HepG2 (cell line): ENCODE data around the gene CRKL. TPM values are rescaled to one million over a fixed set of nuclear protein-coding genes. Genes with fewer than 3 reads are reported as not detected.

Experiments used
- BHLHE40 ChIP-seq: IDR thresholded peaks from 2 replicates; pipeline ENCODE4 v1.6.1; 2011; ENCODE audit warnings: low read length, improper control_type of control experiment
- CAMTA2 ChIP-seq: sonication (generic); formaldehyde crosslinking; IDR thresholded peaks from 2 replicates; pipeline ENCODE4 v1.4.0; 2020; ENCODE audit warnings: mild to moderate bottlenecking, missing genetic modification reagents, borderline replicate concordance
- FOXA1 ChIP-seq, 2 experiments: fragments of 450-650 bp in 1 of 2; sonication (generic) in 1 of 2; formaldehyde crosslinking in 1 of 2; IDR thresholded peaks; 2 replicates each; pipeline versions ENCODE4 v1.4.0 to v1.6.1; 2016 to 2020; ENCODE audit warnings: missing genetic modification reagents in 1 of 2
- FOXJ3 ChIP-seq: sonication (generic); formaldehyde crosslinking; IDR thresholded peaks from 2 replicates; pipeline ENCODE4 v1.4.0; 2020; ENCODE audit warnings: missing genetic modification reagents, mild to moderate bottlenecking, borderline replicate concordance
- GATAD2A ChIP-seq: IDR thresholded peaks from 2 replicates; pipeline ENCODE4 v1.6.1; 2016
- MYC ChIP-seq: sonication (generic); formaldehyde crosslinking; IDR thresholded peaks from 2 replicates; pipeline ENCODE4 v1.9.0; 2021; ENCODE audit warnings: missing genetic modification reagents, borderline replicate concordance
- NFYC ChIP-seq: IDR thresholded peaks from 2 replicates; pipeline ENCODE4 v1.6.1; 2016; ENCODE audit warnings: missing genetic modification reagents, missing compliant biosample characterization
- PLRG1 ChIP-seq: fragments of 450-650 bp; conservative IDR thresholded peaks from 2 replicates; pipeline ENCODE4 v1.6.1; 2016
- POLR2A ChIP-seq, 2 experiments: IDR thresholded peaks; 2 replicates each; pipeline ENCODE4 v1.6.1; 2011; ENCODE audit warnings: low read depth in 2 of 2, low read length in 2 of 2, mild to moderate bottlenecking in 1 of 2, moderate library complexity in 1 of 2; ENCODE audit not compliant: insufficient read depth in 1 of 2
- PRMT3 ChIP-seq: sonication (generic); formaldehyde crosslinking; IDR thresholded peaks from 2 replicates; pipeline ENCODE4 v1.8.1; 2022; ENCODE audit warnings: low read depth, mild to moderate bottlenecking, moderate library complexity, missing genetic modification reagents, borderline replicate concordance
- REL ChIP-seq: sonication (generic); formaldehyde crosslinking; conservative IDR thresholded peaks from 2 replicates; pipeline ENCODE4 v1.8.0; 2022; ENCODE audit warnings: mild to moderate bottlenecking, missing genetic modification reagents, moderate library complexity
- SP5 ChIP-seq: IDR thresholded peaks from 2 replicates; pipeline ENCODE4 v1.6.1; 2016; ENCODE audit warnings: low read depth, borderline replicate concordance
- SRSF4 ChIP-seq: fragments of 200-400 bp; formaldehyde crosslinking; IDR thresholded peaks from one replicate; pipeline ENCODE4 v1.6.1; 2018; ENCODE audit warnings: mild to moderate bottlenecking, low read depth, low read length, moderate library complexity; ENCODE audit not compliant: poor library complexity, severe bottlenecking
- TEAD2 ChIP-seq: sonication (generic); formaldehyde crosslinking; IDR thresholded peaks from 2 replicates; pipeline ENCODE4 v1.9.0; 2021; ENCODE audit warnings: missing genetic modification reagents
- TSC22D2 ChIP-seq: sonication (generic); formaldehyde crosslinking; IDR thresholded peaks from 2 replicates; pipeline ENCODE4 v1.5.1; 2020; ENCODE audit warnings: missing genetic modification reagents, mild to moderate bottlenecking, borderline replicate concordance
- WIZ ChIP-seq: sonication (generic); formaldehyde crosslinking; IDR thresholded peaks from 2 replicates; pipeline ENCODE4 v1.5.1; 2020; ENCODE audit warnings: mild to moderate bottlenecking, missing genetic modification reagents
- ZBTB20 ChIP-seq: sonication (generic); formaldehyde crosslinking; IDR thresholded peaks from 2 replicates; pipeline ENCODE4 v1.8.1; 2023; ENCODE audit warnings: missing genetic modification reagents, low read depth, mild to moderate bottlenecking, borderline replicate concordance
- ZBTB3 ChIP-seq: sonication (generic); formaldehyde crosslinking; IDR thresholded peaks from 2 replicates; pipeline ENCODE4 v1.4.0; 2020; ENCODE audit warnings: low read depth, mild to moderate bottlenecking, moderate library complexity, missing genetic modification reagents, borderline replicate concordance
- ZBTB42 ChIP-seq: sonication (generic); formaldehyde crosslinking; IDR thresholded peaks from 2 replicates; pipeline ENCODE4 v1.5.0; 2020; ENCODE audit warnings: mild to moderate bottlenecking, missing genetic modification reagents
- ZIK1 ChIP-seq: sonication (generic); formaldehyde crosslinking; IDR thresholded peaks from 2 replicates; pipeline ENCODE4 v1.5.0; 2020; ENCODE audit warnings: mild to moderate bottlenecking, low read depth, missing genetic modification reagents, borderline replicate concordance
- ZKSCAN1 ChIP-seq: fragments of 150-350 bp; IDR thresholded peaks from 2 replicates; pipeline ENCODE4 v1.6.1; 2014; ENCODE audit warnings: low read length
- ZNF136 ChIP-seq: sonication (generic); formaldehyde crosslinking; IDR thresholded peaks from 2 replicates; pipeline ENCODE4 v1.8.1; 2022; ENCODE audit warnings: low read depth, mild to moderate bottlenecking, moderate library complexity, missing genetic modification reagents
- ZNF251 ChIP-seq: sonication (generic); formaldehyde crosslinking; IDR thresholded peaks from 2 replicates; pipeline ENCODE4 v1.9.0; 2021; ENCODE audit warnings: mild to moderate bottlenecking, missing genetic modification reagents
- ZNF431 ChIP-seq: sonication (generic); formaldehyde crosslinking; IDR thresholded peaks from 2 replicates; pipeline ENCODE4 v1.9.0; 2022; ENCODE audit warnings: missing genetic modification reagents, low read depth, mild to moderate bottlenecking, borderline replicate concordance
- ZNF549 ChIP-seq: sonication (generic); formaldehyde crosslinking; IDR thresholded peaks from 2 replicates; pipeline ENCODE4 v1.5.0; 2020; ENCODE audit warnings: missing genetic modification reagents
- ZNF550 ChIP-seq: sonication (generic); formaldehyde crosslinking; IDR thresholded peaks from 2 replicates; pipeline ENCODE4 v1.4.0; 2020; ENCODE audit warnings: mild to moderate bottlenecking, missing genetic modification reagents, borderline replicate concordance
- ZSCAN21 ChIP-seq: sonication (generic); formaldehyde crosslinking; IDR thresholded peaks from 2 replicates; pipeline ENCODE4 v1.8.0; 2022; ENCODE audit warnings: mild to moderate bottlenecking, missing genetic modification reagents, moderate library complexity, borderline replicate concordance
- polyA plus RNA-seq, 8 experiments: library from polyadenylated mRNA; depleted of rRNA in 3 of 8; stranded (reverse) in 7 of 8; unstranded in 1 of 8; fragments of >200 nt; fragmentation: Illumina TruSeq in 4 of 8; extraction: Trizol in 4 of 8; gene quantifications; 2 replicates each; pipeline versions ENCODE4 v1.2.1 to v1.2.3, GENCODE V29; 2011 to 2016; ENCODE audit warnings: low read depth in 4 of 8, missing spikeins in 1 of 8, mixed read lengths in 1 of 8; ENCODE audit not compliant: insufficient read depth in 1 of 8
- total RNA-seq, 5 experiments: library from RNA; depleted of rRNA; stranded (reverse); fragments of >200 nt; fragmentation: Illumina TruSeq; extraction: Trizol; gene quantifications; 2 replicates each; pipeline ENCODE4 v1.2.3, GENCODE V29; 2016; ENCODE audit warnings: low read depth in 1 of 5
- TF ChIP-seq, protein P1 (sequence below): sonication (generic); formaldehyde crosslinking; IDR thresholded peaks from 2 replicates; pipeline ENCODE4 v1.8.0; 2022; ENCODE audit warnings: mild to moderate bottlenecking, missing genetic modification reagents, borderline replicate concordance
- TF ChIP-seq, protein P2 (sequence below): sonication (generic); formaldehyde crosslinking; IDR thresholded peaks from 2 replicates; pipeline ENCODE4 v1.4.0; 2020; ENCODE audit warnings: low read depth, mild to moderate bottlenecking, missing genetic modification reagents

Gene CRKL
- total and polyA plus RNA-seq, 2 of the 13 experiments (the other 11 are each of a cell fraction or from before 2014, with no cell fraction given): 37.4 to 60.6 TPM

- TF ChIP-seq, protein P1, sequence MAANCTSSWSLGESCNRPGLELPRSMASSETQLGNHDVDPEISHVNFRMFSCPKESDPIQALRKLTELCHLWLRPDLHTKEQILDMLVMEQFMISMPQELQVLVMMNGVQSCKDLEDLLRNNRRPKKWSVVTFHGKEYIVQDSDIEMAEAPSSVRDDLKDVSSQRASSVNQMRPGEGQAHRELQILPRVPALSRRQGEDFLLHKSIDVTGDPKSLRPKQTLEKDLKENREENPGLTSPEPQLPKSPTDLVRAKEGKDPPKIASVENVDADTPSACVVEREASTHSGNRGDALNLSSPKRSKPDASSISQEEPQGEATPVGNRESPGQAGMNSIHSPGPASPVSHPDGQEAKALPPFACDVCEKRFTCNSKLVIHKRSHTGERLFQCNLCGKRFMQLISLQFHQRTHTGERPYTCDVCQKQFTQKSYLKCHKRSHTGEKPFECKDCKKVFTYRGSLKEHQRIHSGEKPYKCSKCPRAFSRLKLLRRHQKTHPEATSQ (CRISPR knock-in tag): no peak
- TF ChIP-seq ZIK1 (CRISPR knock-in tag) (peak; percentile 64; the same call in 1 of the 2 replicates), MYC (CRISPR knock-in tag) (peak; percentile 78), ZNF549 (no peak), ZNF431 (no peak), ZNF136 (CRISPR knock-in tag) (0 out of 2 replicates have a peak, but pooled peaks have one; percentile 30), ZNF550 (CRISPR knock-in tag) (no peak), SP5 (CRISPR knock-in tag) (peak; percentile 23; the same call in 1 of the 2 replicates), ZSCAN21 (no peak), NFYC (CRISPR knock-in tag) (no peak), ZBTB42 (CRISPR knock-in tag) (no peak), PLRG1 (no peak), TEAD2 (CRISPR knock-in tag) (no peak), GATAD2A (CRISPR knock-in tag) (peak; percentile 85), SRSF4 (no peak), ZNF251 (0 out of 2 replicates have a peak, but pooled peaks have one; percentile 42), BHLHE40 (no peak), CAMTA2 (CRISPR knock-in tag) (no peak), TSC22D2 (no peak), ZKSCAN1 (no peak), PRMT3 (CRISPR knock-in tag) (no peak), ZBTB3 (CRISPR knock-in tag) (no peak), ZBTB20 (CRISPR knock-in tag) (no peak), REL (CRISPR knock-in tag) (peak; percentile 42; the same call in 1 of the 2 replicates), FOXA1 (IDR thresholded peaks at IDR 0.05) (no peak), FOXA1 (CRISPR knock-in tag; IDR thresholded peaks at IDR 0.05) (no peak), POLR2A (IDR thresholded peaks at IDR 0.05; ENCODE audit: insufficient read depth in 1 of 2, low read depth in 2 of 2, low read length in 2 of 2) (0 out of 4 replicates have a peak, but pooled peaks of 1 of the 2 experiments have one; percentile 34), WIZ (CRISPR knock-in tag) (no peak), FOXJ3 (CRISPR knock-in tag) (no peak)
- TF ChIP-seq, protein P2, sequence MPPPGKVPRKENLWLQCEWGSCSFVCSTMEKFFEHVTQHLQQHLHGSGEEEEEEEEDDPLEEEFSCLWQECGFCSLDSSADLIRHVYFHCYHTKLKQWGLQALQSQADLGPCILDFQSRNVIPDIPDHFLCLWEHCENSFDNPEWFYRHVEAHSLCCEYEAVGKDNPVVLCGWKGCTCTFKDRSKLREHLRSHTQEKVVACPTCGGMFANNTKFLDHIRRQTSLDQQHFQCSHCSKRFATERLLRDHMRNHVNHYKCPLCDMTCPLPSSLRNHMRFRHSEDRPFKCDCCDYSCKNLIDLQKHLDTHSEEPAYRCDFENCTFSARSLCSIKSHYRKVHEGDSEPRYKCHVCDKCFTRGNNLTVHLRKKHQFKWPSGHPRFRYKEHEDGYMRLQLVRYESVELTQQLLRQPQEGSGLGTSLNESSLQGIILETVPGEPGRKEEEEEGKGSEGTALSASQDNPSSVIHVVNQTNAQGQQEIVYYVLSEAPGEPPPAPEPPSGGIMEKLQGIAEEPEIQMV (CRISPR knock-in tag): 0 out of 2 replicates have a peak, but pooled peaks have one; percentile 45
Measured at GRCh38 chr22:20963201-20964052, 46.2 kb downstream of the CRKL start (continued).
